Activated B cell treated with CpG ODN at 0.5 μM for 24 hours (primary cell): ENCODE results near the gene PCDHGB7. TPM values are rescaled to one million over a fixed set of nuclear protein-coding genes. Genes with fewer than 3 reads are reported as not detected.
"Not testable (repeated sequence)": the region's sequence is repeated elsewhere in the genome, so short reads cannot be mapped to it uniquely, and the experiment has no call there.

Source experiments
- ATAC-seq: fragments of 200-7000 bp; cut with Tn5 transposase; one replicate; pipeline ENCODE4 v1.10.0; 2021; ENCODE audit warnings: low read depth, mild to moderate bottlenecking, moderate library complexity
- CTCF ChIA-PET: fragments of 350-600 bp; sonication (Branson Sonifier 250); formaldehyde crosslinking; loops from one replicate; lab custom pipeline; 2021; ENCODE audit warnings: antibody characterized with exemption; lab: Charles Lee
- POLR2A ChIA-PET: fragments of 350-600 bp; sonication (Branson Sonifier 250); formaldehyde crosslinking; loops from one replicate; lab custom pipeline; 2021; ENCODE audit warnings: antibody characterized with exemption; lab: Charles Lee
- DNase-seq: peaks from one replicate; pipeline ENCODE4 v3.0.0; 2022
- H3K27ac Mint-ChIP-seq: one replicate; pipeline ENCODE4 v1.8.0; 2020; ENCODE audit warnings: mixed read lengths
- H3K27me3 Mint-ChIP-seq: one replicate; pipeline ENCODE4 v1.8.0; 2021; ENCODE audit warnings: mixed read lengths
- H3K36me3 Mint-ChIP-seq: one replicate; pipeline ENCODE4 v1.8.0; 2021; ENCODE audit warnings: low read depth, mixed read lengths
- H3K4me1 Mint-ChIP-seq: one replicate; pipeline ENCODE4 v1.8.0; 2021; ENCODE audit warnings: mixed read lengths
- H3K4me3 Mint-ChIP-seq: one replicate; pipeline ENCODE4 v1.8.0; 2020; ENCODE audit warnings: mild to moderate bottlenecking, mixed read lengths
- H3K9me3 Mint-ChIP-seq: one replicate; pipeline ENCODE4 v1.8.0; 2020; ENCODE audit warnings: mixed read lengths
- CTCF ChIP-seq: fragments of 200-600 bp; IDR thresholded peaks from one replicate; pipeline ENCODE4 v1.8.0; 2022; ENCODE audit warnings: antibody characterized with exemption, mild to moderate bottlenecking
- intact Hi-C: fragments of 100-400 bp; cut with micrococcal nuclease; formaldehyde crosslinking; loops from one replicate; pipeline ENCODE4 v1.15.1; 2024
- total RNA-seq: library from RNA; stranded (reverse); gene quantifications from 2 replicates; pipeline ENCODE4 v1.2.3, GENCODE V29; 2022

Gene PCDHGB7
- total RNA-seq, 1 donor from 2014 or later = 1.2 TPM

DNA sequence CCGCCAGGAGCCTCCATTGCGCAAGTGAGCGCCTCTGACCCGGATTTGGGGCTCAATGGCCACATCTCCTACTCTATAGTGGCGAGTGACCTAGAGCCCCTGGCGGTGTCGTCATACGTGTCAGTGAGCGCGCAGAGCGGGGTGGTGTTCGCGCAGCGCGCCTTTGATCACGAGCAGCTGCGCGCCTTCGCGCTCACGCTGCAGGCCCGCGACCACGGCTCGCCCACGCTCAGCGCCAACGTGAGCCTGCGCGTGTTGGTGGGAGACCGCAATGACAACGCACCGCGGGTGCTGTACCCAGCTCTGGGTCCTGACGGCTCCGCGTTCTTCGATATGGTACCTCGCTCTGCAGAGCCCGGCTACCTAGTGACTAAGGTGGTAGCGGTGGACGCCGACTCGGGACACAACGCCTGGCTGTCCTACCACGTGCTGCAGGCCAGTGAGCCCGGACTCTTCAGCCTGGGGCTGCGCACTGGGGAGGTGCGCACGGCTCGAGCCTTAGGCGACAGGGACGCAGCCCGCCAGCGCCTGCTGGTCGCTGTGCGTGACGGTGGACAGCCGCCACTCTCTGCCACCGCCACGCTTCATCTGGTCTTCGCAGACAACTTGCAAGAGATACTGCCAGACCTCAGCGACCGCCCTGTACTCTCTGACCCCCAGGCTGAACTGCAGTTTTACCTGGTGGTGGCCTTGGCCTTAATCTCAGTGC is 7.7 kb upstream of the PCDHGB7 start:
- H3K27ac Mint-ChIP-seq = no peak overlapping the region
- peaks cover 2% of the 10 kb centered on the region for H3K36me3 Mint-ChIP-seq
- H3K27me3 Mint-ChIP-seq = peaks cover 50% of the 10 kb centered on the region
- no peak overlapping the region for H3K4me3 Mint-ChIP-seq
- ChIA-PET POLR2A (no interaction called here), CTCF (no interaction called here)
- DNase-seq (no peak), ATAC-seq (no peak)
- H3K9me3 Mint-ChIP-seq = peaks cover 19% of the 10 kb centered on the region
- TF ChIP-seq CTCF = no peak
- peaks cover 18% of the 10 kb centered on the region for H3K4me1 Mint-ChIP-seq
- intact Hi-C loops = loop anchor here (5.0 to 10.0 kb wide), 3 partner anchors 37 to 465 kb away; partner anchors contain the start of genes PCDH1, PCDHGA6, PCDHGB3 and TAF7

DNA sequence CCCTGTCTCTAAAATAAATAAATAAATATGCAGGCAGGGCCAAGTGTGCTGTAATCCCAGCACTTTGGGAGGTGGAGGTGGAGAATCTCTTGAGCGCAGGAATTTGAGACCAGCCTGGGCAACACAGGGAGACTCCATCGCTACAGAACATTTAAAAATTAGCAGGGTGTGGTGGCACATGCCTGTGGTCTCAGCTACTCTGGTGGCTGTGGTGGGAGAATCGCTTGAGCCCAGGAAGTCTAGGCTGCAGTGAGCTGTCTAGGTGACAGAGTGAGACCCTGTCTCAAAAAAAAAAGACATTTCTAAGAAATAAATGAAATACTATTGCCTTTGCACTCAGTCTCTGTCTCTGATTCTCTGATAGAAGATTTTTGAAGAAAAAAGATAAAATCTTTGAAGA is 5.9 kb upstream of the PCDHGB7 start:
- POLR2A ChIA-PET = no interaction called here
- DNase-seq = no peak
- H3K27ac Mint-ChIP-seq = no peak overlapping the region
- H3K9me3 Mint-ChIP-seq = peaks cover 14% of the 10 kb centered on the region
- H3K27me3 Mint-ChIP-seq = peaks cover 46% of the 10 kb centered on the region
- peaks cover 2% of the 10 kb centered on the region for H3K36me3 Mint-ChIP-seq
- CTCF ChIA-PET = interaction anchor here (3.4 kb wide), 1 partner anchor 152 kb away, joined by 38 read pairs; no protein-coding TSS in a partner anchor
- ATAC-seq = no peak
- TF ChIP-seq CTCF = no peak
- no peak overlapping the region for H3K4me3 Mint-ChIP-seq
- peaks cover 18% of the 10 kb centered on the region for H3K4me1 Mint-ChIP-seq
- intact Hi-C loops = loop anchor here (5.0 to 10.0 kb wide), 3 partner anchors 39 to 463 kb away; partner anchors contain the start of genes PCDH1, PCDHGA6, PCDHGB3 and TAF7

GRCh38 chr5:141412854-141413539 is 4.5 kb upstream of the PCDHGB7 start, which contains the start of gene PCDHGA10:
Gene PCDHGA10, plus strand, starts transcription at chr5:141412987. Its CDS starts 189 bp downstream, at chr5:141413176.
- intact Hi-C loops = loop anchor here (1.0 to 10.0 kb wide), 5 partner anchors 41 to 462 kb away; partner anchors contain the start of genes PCDH1, PCDHGA6, PCDHGB3 and TAF7
- TF ChIP-seq CTCF = no peak
- H3K4me3 Mint-ChIP-seq = peak within 1 kb of the TSS; percentile 86
- peak within 1 kb of the TSS; percentile 41 for H3K27ac Mint-ChIP-seq
- H3K36me3 Mint-ChIP-seq = peaks cover 2% of the 10 kb centered on the region
- H3K4me1 Mint-ChIP-seq = peaks cover 21% of the 10 kb centered on the region
- peaks cover 52% of the 10 kb centered on the region for H3K27me3 Mint-ChIP-seq
- POLR2A ChIA-PET = interaction anchor here (1.0 kb wide), 1 partner anchor 145 kb away, joined by 5 read pairs; no protein-coding TSS in a partner anchor
- ATAC-seq (peak; percentile 66), DNase-seq (no peak)
- H3K9me3 Mint-ChIP-seq = peaks cover 12% of the 10 kb centered on the region
- CTCF ChIA-PET = interaction anchor here (0.5 to 3.6 kb wide), 15 partner anchors 8 to 238 kb away, joined by 3 to 38 read pairs (median 4); partner anchors contain the start of genes FCHSD1, PCDHGA11, PCDHGA12 and PCDHGC3

DNA sequence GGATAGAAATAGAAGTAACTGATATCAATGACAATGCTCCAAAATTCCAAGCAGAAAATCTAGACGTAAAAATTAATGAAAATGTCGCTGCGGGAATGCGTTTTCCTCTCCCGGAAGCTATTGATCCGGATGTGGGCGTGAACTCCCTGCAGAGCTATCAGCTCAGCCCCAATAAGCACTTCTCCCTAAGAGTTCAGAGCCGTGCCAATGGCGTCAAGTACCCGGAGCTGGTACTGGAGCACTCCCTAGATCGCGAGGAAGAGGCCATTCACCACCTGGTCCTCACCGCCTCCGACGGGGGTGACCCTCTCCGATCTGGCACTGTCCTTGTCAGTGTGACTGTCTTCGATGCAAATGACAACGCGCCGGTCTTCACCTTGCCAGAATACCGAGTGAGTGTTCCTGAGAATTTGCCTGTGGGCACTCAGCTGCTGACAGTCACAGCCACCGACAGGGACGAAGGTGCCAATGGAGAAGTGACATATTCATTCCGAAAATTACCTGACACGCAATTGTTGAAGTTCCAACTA is 3.9 kb upstream of the PCDHGB7 start:
- peaks cover 21% of the 10 kb centered on the region for H3K4me1 Mint-ChIP-seq
- ChIA-PET POLR2A (no interaction called here), CTCF (interaction anchor here (1.0 to 3.6 kb wide), 11 partner anchors 17 to 157 kb away, joined by 3 to 38 read pairs (median 7); partner anchors contain the start of genes PCDHGA12, PCDHGC3 and TAF7)
- no peak overlapping the region for H3K27ac Mint-ChIP-seq
- peak overlapping the region; percentile 86 for H3K4me3 Mint-ChIP-seq
- ATAC-seq (no peak), DNase-seq (no peak)
- H3K9me3 Mint-ChIP-seq = peaks cover 18% of the 10 kb centered on the region
- H3K36me3 Mint-ChIP-seq = peaks cover 4% of the 10 kb centered on the region
- peaks cover 55% of the 10 kb centered on the region for H3K27me3 Mint-ChIP-seq
- TF ChIP-seq CTCF = no peak
- intact Hi-C loops = loop anchor here (1.0 to 10.0 kb wide), 4 partner anchors 41 to 461 kb away; partner anchors contain the start of genes PCDH1, PCDHGA6, PCDHGB3 and TAF7

GRCh38 chr5:141414548-141415274 is 2.8 kb upstream of the PCDHGB7 start:
- DNase-seq, ATAC-seq, H3K36me3 Mint-ChIP-seq, H3K4me3 Mint-ChIP-seq, POLR2A ChIA-PET, H3K27ac Mint-ChIP-seq: not testable (repeated sequence)
- CTCF ChIA-PET = interaction anchor here (3.0 to 3.6 kb wide), 3 partner anchors 110 to 149 kb away, joined by 15 to 38 read pairs (median 22); no protein-coding TSS in a partner anchor
- H3K4me1 Mint-ChIP-seq = peaks cover 21% of the 10 kb centered on the region
- peaks cover 14% of the 10 kb centered on the region for H3K9me3 Mint-ChIP-seq
- intact Hi-C loops = loop anchor here (5.0 to 10.0 kb wide), 3 partner anchors 42 to 460 kb away; partner anchors contain the start of genes PCDH1, PCDHGA6, PCDHGB3 and TAF7
- peaks cover 52% of the 10 kb centered on the region for H3K27me3 Mint-ChIP-seq

- intact Hi-C loops = loop anchor here (10.0 kb wide), 1 partner anchor 460 kb away; the partner anchor contains the start of gene PCDH1
- peaks cover 53% of the 10 kb centered on the region for H3K27me3 Mint-ChIP-seq
- DNase-seq, ATAC-seq, H3K27ac Mint-ChIP-seq, H3K36me3 Mint-ChIP-seq: not testable (repeated sequence)
- ChIA-PET CTCF (interaction anchor here (0.9 to 3.6 kb wide), 2 partner anchors 143 to 152 kb away, joined by 3 to 22 read pairs; no protein-coding TSS in a partner anchor), POLR2A (interaction anchor here (0.7 kb wide), 1 partner anchor 854 kb away, joined by 3 read pairs; no protein-coding TSS in a partner anchor)
- H3K4me3 Mint-ChIP-seq = peak overlapping the region; percentile 32
- peaks cover 21% of the 10 kb centered on the region for H3K4me1 Mint-ChIP-seq
- H3K9me3 Mint-ChIP-seq = peaks cover 15% of the 10 kb centered on the region
These were observed 2.2 kb upstream of the PCDHGB7 start for GRCh38 chr5:141415275-141415618.
